Hepatocyte (in vitro differentiated cells): Measurements from ENCODE around the gene AASDH. TPM values are rescaled to one million over a fixed set of nuclear protein-coding genes. Genes with fewer than 3 reads are reported as not detected.
"Not testable (repeated sequence)": the region's sequence is repeated elsewhere in the genome, so short reads cannot be mapped to it uniquely, and the experiment has no call there.

Experiments used
- DNase-seq: peaks from one replicate; pipeline ENCODE4 v3.0.0-alpha.2; 2016; ENCODE audit warnings: low spot score
- H2AFZ ChIP-seq: fragments of 200-600 bp; sonication (generic); 2 replicates; pipeline ENCODE4 v1.6.0; 2016; ENCODE audit warnings: antibody characterized with exemption, mild to moderate bottlenecking
- H3K27ac ChIP-seq: fragments of 200-600 bp; sonication (generic); 2 replicates; pipeline ENCODE4 v1.5.1; 2016; ENCODE audit warnings: mild to moderate bottlenecking
- H3K27me3 ChIP-seq: fragments of 200-600 bp; sonication (generic); 2 replicates; pipeline ENCODE4 v1.6.1; 2016
- H3K36me3 ChIP-seq: fragments of 200-600 bp; sonication (generic); replicated peaks from 2 replicates; pipeline ENCODE4 v1.5.1; 2016; ENCODE audit warnings: low read depth; ENCODE audit not compliant: insufficient read depth
- H3K4me1 ChIP-seq: fragments of 200-600 bp; sonication (generic); 2 replicates; pipeline ENCODE4 v1.5.1; 2016; ENCODE audit warnings: mild to moderate bottlenecking, moderate library complexity; ENCODE audit not compliant: insufficient read depth
- H3K4me2 ChIP-seq: fragments of 200-600 bp; sonication (generic); 2 replicates; pipeline ENCODE4 v1.6.0; 2016
- H3K4me3 ChIP-seq: fragments of 200-600 bp; sonication (generic); 2 replicates; pipeline ENCODE4 v1.5.1; 2016; ENCODE audit warnings: mild to moderate bottlenecking
- H3K79me2 ChIP-seq: fragments of 200-600 bp; sonication (generic); 2 replicates; pipeline ENCODE4 v1.6.0; 2017; ENCODE audit warnings: mild to moderate bottlenecking
- H3K9me2 ChIP-seq: fragments of 200-600 bp; sonication (generic); replicated peaks from 2 replicates; pipeline ENCODE4 v1.6.0; 2017; ENCODE audit warnings: mild to moderate bottlenecking; ENCODE audit not compliant: insufficient read depth
- H3K9me3 ChIP-seq: fragments of 200-600 bp; sonication (generic); 2 replicates; pipeline ENCODE4 v1.5.1; 2016; ENCODE audit warnings: low read depth, mild to moderate bottlenecking
- H4K20me1 ChIP-seq: fragments of 200-600 bp; sonication (generic); 2 replicates; pipeline ENCODE4 v1.6.0; 2016; ENCODE audit warnings: mild to moderate bottlenecking; ENCODE audit not compliant: insufficient read depth, poor library complexity, severe bottlenecking
- EZH2 ChIP-seq: fragments of 200-600 bp; sonication (generic); IDR thresholded peaks from 2 replicates; pipeline ENCODE4 v1.6.1; 2016; ENCODE audit warnings: antibody characterized with exemption, mild to moderate bottlenecking, borderline replicate concordance
- EZH2phosphoT487 ChIP-seq: fragments of 200-600 bp; sonication (generic); IDR thresholded peaks from one replicate; pipeline ENCODE4 v1.6.1; 2018; ENCODE audit warnings: antibody characterized with exemption, mild to moderate bottlenecking, low read depth, moderate library complexity; ENCODE audit not compliant: unreplicated experiment, severe bottlenecking
- WGBS: methylation state at CpG from one replicate; pipeline ENCODE4 v1.1.6; 2016; ENCODE audit warnings: low lambda C conversion rate; ENCODE audit errors: missing lambda C conversion rate; 5-methylcytosine and 5-hydroxymethylcytosine counted together
- polyA plus RNA-seq: library from polyadenylated mRNA; unstranded; fragments of >200 nt; fragmentation: Nextera tagmentation; extraction: Ambion mirVana; gene quantifications from 2 replicates; pipeline ENCODE4 v1.2.1, GENCODE V29; 2016
- total RNA-seq: library from RNA; depleted of rRNA; stranded (reverse); fragments of >200 nt; gene quantifications from 2 replicates; pipeline ENCODE4 v1.2.3, GENCODE V29; 2014
- TF ChIP-seq, protein P1 (sequence below): fragments of 200-600 bp; sonication (generic); IDR thresholded peaks from 2 replicates; pipeline ENCODE4 v1.5.1; 2016; ENCODE audit warnings: antibody characterized with exemption, mild to moderate bottlenecking; ENCODE audit not compliant: poor library complexity

The AASDH gene
- total and polyA plus RNA-seq, 2 experiments from 2014 or later = 9.3 to 11.9 TPM

GRCh38 chr4:56371426-56372220, 15.7 kb downstream of the AASDH start:
- no peak overlapping the region for H3K27ac ChIP-seq
- H3K9me2 ChIP-seq = no peaks in the 10 kb centered on the region
- 77% methylated on average over 8 of the region's 8 CpGs for WGBS
- H3K4me1 ChIP-seq = no peaks in the 10 kb centered on the region
- no peaks in the 10 kb centered on the region for H4K20me1 ChIP-seq
- TF ChIP-seq EZH2phosphoT487 = no peak
- TF ChIP-seq, protein P1, sequence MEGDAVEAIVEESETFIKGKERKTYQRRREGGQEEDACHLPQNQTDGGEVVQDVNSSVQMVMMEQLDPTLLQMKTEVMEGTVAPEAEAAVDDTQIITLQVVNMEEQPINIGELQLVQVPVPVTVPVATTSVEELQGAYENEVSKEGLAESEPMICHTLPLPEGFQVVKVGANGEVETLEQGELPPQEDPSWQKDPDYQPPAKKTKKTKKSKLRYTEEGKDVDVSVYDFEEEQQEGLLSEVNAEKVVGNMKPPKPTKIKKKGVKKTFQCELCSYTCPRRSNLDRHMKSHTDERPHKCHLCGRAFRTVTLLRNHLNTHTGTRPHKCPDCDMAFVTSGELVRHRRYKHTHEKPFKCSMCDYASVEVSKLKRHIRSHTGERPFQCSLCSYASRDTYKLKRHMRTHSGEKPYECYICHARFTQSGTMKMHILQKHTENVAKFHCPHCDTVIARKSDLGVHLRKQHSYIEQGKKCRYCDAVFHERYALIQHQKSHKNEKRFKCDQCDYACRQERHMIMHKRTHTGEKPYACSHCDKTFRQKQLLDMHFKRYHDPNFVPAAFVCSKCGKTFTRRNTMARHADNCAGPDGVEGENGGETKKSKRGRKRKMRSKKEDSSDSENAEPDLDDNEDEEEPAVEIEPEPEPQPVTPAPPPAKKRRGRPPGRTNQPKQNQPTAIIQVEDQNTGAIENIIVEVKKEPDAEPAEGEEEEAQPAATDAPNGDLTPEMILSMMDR = no peak
- no peak for TF ChIP-seq EZH2
- no peaks in the 10 kb centered on the region for H3K36me3 ChIP-seq
- no peak for DNase-seq
- no peak overlapping the region for H2AFZ ChIP-seq
- no peaks in the 10 kb centered on the region for H3K79me2 ChIP-seq
- no peak overlapping the region for H3K4me2 ChIP-seq
- H3K4me3 ChIP-seq = no peak overlapping the region
- no peaks in the 10 kb centered on the region for H3K9me3 ChIP-seq
- H3K27me3 ChIP-seq = no peaks in the 10 kb centered on the region

DNA sequence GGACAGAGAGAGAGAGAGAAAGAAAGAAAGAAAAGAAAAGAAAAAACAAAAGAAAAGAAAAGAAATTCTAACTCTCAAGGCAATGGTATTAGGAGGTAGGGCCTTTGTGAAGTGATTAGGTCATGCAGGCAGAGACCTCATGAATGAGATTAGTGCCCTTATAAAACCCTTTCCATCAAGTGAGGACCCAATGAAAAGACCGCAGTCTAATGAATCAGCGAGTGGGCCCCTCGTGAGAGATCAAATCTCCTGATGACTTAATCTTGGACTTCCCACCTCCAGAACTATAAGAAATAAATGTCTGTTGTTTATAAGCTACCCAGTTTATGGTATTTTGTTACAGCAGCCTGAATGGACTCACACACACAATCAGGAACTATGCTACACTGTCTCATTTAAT, 16.9 kb downstream of the AASDH start:
- Histone ChIP-seq H3K4me2 (no peak overlapping the region), H3K9me2 (no peaks in the 10 kb centered on the region), H3K9me3 (no peaks in the 10 kb centered on the region), H2AFZ (no peak overlapping the region), H3K36me3 (no peaks in the 10 kb centered on the region), H3K27me3 (no peaks in the 10 kb centered on the region), H3K79me2 (no peaks in the 10 kb centered on the region), H3K27ac (no peak overlapping the region), H3K4me1 (no peaks in the 10 kb centered on the region), H4K20me1 (no peaks in the 10 kb centered on the region), H3K4me3 (no peak overlapping the region)
- WGBS = 89% methylated on average over 3 of the region's 3 CpGs
- no peak for DNase-seq
- TF ChIP-seq EZH2 = no peak
- no peak for TF ChIP-seq EZH2phosphoT487
- TF ChIP-seq, protein P1 = no peak

- not testable (repeated sequence) for H3K4me2 ChIP-seq, H3K9me3 ChIP-seq, H3K4me3 ChIP-seq, H4K20me1 ChIP-seq, H3K36me3 ChIP-seq, H3K4me1 ChIP-seq, H3K27ac ChIP-seq, DNase-seq, H3K27me3 ChIP-seq, H2AFZ ChIP-seq, H3K79me2 ChIP-seq, H3K9me2 ChIP-seq
- 97% methylated on average over 12 of the region's 12 CpGs for WGBS
Observed at GRCh38 chr4:56362981-56363380, 24.3 kb downstream of the AASDH start.

DNA sequence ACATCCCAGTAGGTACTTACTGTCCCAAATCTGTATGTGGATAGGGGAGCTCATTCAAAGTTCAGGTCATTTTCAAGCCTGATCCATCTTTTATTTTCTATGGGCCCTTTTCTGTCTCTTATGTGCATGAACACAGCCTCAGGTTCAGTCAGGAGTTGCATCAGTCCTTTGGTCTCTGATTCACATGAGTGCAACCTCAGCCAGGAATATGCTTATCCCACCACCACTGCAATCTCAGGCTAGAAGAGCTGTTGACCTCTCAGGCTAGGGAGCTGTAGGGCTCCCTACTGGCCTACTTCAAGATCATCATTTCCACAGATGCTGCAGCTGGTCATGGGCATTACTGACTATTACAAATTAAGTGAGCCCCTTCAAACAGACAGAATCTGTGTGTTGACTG, 27.2 kb downstream of the AASDH start:
- H3K27ac ChIP-seq = no peak overlapping the region
- H3K9me3 ChIP-seq = no peaks in the 10 kb centered on the region
- H3K79me2 ChIP-seq = no peaks in the 10 kb centered on the region
- no peaks in the 10 kb centered on the region for H3K27me3 ChIP-seq
- TF ChIP-seq, protein P1 = no peak
- no peak for TF ChIP-seq EZH2phosphoT487
- H3K4me1 ChIP-seq = no peaks in the 10 kb centered on the region
- no peaks in the 10 kb centered on the region for H3K9me2 ChIP-seq
- H3K4me2 ChIP-seq = no peak overlapping the region
- no peaks in the 10 kb centered on the region for H4K20me1 ChIP-seq
- no peaks in the 10 kb centered on the region for H3K36me3 ChIP-seq
- no peak for DNase-seq
- H2AFZ ChIP-seq = no peak overlapping the region
- no peak overlapping the region for H3K4me3 ChIP-seq
